AG08395 (cell line): Measurements from ENCODE around the gene ECM2.
"Not testable (repeated sequence)": the region's sequence is repeated elsewhere in the genome, so short reads cannot be mapped to it uniquely, and the experiment has no call there.

Experiments used
- DNase-seq: peaks from one replicate; pipeline ENCODE4 v3.0.0; 2012; ENCODE audit warnings: mixed read lengths, low spot score

Gene ECM2

DNA sequence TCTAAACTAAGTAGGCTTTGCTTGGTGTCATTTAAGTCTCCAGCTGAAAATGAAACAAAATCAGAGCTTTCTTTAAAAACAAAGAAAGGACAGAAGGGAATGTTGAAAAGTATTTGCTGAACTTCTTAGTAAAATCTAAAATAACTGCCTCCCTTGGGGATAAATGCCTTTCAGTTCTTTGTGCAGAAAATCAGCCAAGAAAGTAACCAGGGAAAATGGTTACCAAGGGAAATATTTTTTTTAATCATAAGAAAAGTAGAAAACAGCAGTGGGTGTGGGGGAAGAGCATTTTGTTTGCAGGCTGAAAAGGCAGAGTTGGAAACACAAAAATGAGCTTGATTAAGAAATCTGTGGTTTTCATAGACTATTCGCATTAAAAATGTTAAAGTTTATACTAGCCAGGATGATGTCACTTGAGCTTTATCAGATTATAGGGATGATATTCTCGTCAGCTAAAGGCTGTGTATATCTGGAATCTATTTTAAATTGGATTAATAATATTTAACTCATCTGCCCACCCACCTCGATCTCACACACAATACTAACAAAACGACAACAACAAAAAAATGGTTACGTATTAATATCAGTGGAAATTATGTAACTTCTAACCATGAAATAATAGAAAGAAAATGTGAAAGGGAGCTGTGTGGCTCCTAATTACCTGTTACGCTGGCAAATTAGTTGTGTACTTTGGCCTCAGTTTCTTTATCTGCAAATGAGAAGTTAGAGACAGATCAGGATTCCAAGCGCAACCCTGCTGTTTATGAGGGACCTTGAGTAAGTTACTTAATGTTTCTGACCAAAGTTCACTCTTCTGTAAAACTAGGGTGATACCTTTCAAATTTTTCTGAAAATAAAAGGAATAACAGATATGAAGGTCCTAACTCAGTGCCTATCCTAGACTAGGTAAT lies at the start of gene ECM2:
Gene ECM2, minus strand, starts transcription at position 51 of the 911 bp plus-strand sequence. CDS start 13,124 bp downstream, outside the sequence.
- DNase-seq: peak; percentile 50

- DNase-seq: no peak
These were observed 40.4 kb upstream of the ECM2 start for GRCh38 chr9:92576175-92576574.

DNA sequence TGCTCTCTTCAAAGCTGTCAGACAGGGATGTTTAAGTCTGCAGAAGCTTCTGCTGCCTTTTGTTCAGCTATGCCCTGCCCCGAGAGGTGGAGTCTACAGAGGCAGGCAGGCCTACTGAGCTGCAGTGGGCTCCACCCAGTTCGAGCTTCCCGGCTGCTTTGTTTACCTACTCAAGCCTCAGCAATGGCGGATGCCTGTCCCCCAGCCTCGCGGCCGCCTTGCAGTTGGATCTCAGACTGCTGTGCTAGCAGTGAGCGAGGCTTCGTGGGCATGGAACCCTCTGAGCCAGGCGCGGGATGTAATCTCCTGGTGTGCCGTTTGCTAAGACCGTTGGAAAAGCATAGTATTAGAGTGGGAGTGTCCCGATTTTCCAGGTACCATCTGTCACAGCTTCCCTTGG lies 37.8 kb upstream of the ECM2 start:
- DNase-seq: not testable (repeated sequence)

DNA sequence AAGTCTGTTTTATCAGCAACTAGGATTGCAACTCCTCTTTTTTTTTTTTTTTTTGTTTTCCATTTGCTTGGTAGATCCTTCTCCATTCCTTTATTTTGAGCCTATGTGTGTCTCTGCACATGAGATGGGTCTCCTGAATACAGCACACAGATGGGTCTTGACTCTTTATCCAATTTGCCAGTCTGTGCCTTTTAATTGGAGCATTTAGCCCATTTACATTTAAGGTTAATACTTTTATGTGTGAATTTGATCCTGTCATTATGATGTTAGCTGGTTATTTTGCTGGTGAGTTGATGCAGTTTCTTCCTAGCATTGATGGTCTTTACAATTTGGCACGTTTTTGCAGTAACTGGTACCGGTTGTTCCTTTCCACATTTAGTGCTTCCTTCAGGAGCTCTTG lies 36.1 kb upstream of the ECM2 start:
- not testable (repeated sequence) for DNase-seq

DNA sequence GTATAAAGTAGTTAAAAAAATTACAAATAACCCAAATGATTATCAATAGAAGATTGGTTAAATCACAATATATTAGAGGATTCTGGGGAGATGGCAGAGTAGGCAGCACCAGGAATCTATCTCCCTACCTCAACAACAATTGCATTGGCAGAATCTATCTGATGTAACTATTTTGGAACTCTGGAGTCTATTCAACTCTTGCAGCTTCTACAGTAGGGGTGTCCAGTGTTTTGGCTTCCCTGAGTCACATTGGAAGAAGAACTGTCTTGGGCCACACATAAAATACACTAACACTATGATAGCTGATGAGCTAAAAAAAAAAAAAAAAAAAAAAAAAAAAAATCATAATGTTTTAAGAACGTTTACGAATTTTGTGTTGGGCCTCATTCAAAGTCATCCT lies 29.2 kb upstream of the ECM2 start:
- peak; percentile 18 for DNase-seq

DNA sequence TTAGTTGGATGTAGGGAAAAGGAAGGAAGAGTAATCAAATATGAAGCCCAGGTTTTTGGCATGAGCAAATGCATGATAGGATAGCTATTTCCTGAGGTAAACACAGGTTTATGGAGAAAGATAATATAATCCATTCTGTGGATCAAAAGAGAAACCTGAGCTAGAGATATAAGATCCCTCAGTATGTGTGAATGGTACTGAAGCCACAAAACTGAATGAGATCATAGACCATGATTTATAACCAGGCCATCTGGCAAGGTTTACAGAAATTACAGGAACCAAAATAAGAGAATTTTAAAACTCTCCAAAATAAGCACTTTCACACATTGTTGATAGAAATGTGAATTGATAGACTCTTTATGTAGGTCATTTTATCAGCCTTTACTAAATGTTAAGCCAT lies 28.7 kb upstream of the ECM2 start:
- peak; percentile 24 for DNase-seq

- DNase-seq: no peak
These were observed 27.6 kb upstream of the ECM2 start for GRCh38 chr9:92563116-92564100.

GRCh38 chr9:92562461-92562967 lies 26.7 kb upstream of the ECM2 start:
- peak; percentile 50 for DNase-seq

GRCh38 chr9:92561374-92562330 lies 25.9 kb upstream of the ECM2 start:
- DNase-seq: peak; percentile 5

GRCh38 chr9:92558612-92559374 lies 23.0 kb upstream of the ECM2 start:
- DNase-seq: no peak

DNA sequence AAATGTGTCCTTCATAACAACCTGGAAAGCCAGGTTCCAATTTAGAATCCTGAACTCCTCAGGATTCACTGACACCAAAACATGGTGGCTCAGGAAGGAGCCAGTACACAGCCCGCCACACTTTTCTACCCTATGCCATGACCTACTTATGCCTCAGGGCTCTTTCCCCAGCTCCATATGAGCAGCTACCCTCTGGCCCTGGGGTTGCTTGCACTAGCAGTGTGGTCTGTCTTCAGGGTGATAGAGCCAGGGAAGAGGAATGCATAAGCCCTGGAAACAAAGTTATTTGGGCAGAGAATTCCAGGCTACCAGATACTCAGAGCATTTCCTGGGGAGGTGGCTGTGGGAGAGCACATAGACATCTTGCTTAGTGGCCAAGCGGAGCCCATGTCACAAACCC lies 15.0 kb upstream of the ECM2 start:
- no peak for DNase-seq

DNA sequence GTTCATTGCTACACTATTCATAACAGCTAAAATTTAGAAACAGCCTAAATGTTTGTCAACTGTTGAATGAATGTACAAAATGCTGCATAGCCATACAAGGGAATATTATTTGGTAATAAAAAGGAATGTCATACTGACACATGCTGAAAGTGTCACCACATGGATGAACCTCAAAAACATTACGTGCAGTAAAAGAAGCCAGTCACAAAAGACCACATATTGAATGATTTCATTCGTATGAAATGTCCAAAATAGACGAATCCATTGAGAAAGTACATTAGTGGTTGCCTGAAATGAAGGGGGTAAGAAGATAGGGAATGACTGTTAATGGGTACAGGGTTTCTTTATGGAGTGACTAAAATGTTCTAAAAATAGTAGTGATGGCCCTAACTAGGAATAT lies 11.6 kb upstream of the ECM2 start:
- peak; percentile 8 for DNase-seq

DNA sequence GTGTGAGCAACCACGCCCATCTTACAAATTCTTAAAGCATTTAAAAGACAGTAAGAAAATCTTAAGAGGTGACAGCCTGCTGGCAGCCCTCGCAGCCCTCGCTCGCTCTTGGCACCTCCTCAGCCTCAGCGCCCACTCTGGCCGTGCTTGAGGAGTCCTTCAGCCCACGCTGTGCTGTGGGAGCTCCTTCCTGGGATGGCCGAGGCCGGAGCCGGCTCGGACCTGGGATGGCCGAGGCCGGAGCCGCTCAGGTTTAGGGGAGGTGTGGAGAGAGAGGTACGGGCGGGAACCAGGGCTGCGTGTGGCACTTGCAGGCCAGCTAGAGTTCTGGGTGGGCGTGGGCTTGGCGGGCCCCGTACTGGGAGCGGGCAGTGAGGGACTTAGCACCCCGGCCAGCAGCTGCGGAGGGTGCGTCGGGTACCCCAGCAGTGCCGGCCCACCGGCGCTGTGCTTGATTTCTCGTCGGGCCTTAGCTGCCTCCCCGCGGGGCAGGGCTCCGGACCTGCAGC lies 9.3 kb upstream of the ECM2 start:
- DNase-seq: no peak

DNA sequence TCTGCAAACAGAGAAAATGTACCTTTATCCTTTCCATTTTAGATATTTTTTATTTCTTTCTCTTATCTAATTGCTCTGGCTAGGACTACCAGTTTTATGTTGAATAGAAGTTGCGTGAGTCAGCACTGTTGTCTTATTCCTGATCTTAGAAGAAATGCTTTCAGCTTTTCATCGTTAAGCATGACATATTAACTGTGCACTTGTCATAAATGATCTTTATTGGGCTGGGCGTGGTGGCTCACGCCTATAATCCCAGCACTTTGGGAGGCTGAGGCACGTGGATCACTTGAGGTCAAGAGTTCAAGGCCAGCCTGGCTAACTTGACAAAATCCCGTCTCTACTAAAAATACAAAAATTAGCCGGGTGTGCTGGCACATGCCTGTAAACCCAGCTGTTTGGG lies 8.2 kb upstream of the ECM2 start:
- no peak for DNase-seq

GRCh38 chr9:92538541-92538940 lies 2.8 kb upstream of the ECM2 start:
- DNase-seq: peak; percentile 84

DNA sequence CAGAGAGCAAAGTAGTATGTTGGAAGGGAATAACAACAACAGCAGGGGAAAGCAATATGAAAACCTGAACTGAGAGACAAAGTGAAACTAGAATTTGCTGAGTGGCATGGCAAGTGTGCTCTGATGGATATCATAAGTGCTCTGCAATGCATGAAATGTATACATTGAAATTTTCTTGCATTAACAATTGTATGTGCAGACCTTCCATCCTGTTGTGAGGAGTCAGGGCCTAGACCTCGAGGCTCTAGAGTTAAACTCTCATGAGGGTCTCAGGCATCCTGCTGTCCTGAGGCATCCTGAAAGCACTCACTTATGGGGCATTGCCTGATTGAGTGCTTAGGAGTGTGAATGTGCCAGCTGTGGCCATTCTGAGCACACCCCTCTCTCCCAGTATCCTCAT lies 1.1 kb downstream of the ECM2 start:
- DNase-seq: peak; percentile 5

- no peak for DNase-seq
These were observed 1.6 kb downstream of the ECM2 start for GRCh38 chr9:92534204-92534603.

DNA sequence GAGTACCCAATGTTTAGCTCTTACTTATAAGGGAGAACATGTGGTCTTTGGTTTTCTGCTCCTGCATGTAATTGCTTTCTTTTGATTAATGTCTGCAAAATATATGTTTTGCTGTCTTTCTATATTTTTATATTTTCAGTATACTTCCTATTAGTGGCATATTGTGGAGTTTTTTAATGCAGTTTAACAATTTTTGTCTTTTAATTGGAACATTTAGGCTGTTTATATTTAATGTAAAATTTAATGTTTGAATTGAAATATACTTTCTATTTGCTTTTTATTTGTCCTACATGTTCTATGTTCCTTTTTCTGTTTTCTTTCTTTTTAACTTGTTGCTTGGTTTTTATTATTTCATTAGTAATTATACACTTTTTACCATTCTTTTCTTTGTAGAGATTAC lies 4.9 kb downstream of the ECM2 start:
- no peak for DNase-seq

DNA sequence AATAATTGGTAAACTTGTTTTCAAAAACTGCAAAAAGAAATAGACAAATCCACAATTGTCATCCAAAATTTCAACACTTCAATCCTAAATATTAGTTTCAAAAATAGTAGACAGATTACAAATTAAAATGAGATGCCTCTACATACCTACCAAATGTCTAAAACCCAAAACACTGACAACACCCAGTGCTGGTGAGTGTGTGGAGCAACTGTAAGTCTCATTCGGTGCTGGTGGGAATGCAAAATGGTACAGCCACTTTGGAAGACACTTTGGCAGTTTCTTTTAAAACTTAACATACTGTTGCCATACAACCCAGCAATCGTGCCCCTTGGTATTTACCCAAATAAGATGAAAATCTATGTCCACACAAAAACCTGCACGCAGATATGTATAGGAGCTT lies 6.7 kb downstream of the ECM2 start:
- DNase-seq: no peak

- no peak for DNase-seq
These were observed 7.3 kb downstream of the ECM2 start for GRCh38 chr9:92528522-92528849.
